ENCODE measurements around the gene RASAL1. TPM values are rescaled to one million over a fixed set of nuclear protein-coding genes. Genes with fewer than 3 reads are reported as not detected.
"Not testable (repeated sequence)": the region's sequence is repeated elsewhere in the genome, so short reads cannot be mapped to it uniquely, and the experiment has no call there.

RASAL1 gene
- total RNA-seq, 2 experiments from 2014 or later = 0.20 to 0.40 TPM

- Mint-ChIP-seq H3K4me1 (peaks cover 1% of the 10 kb centered on the region), H3K4me3 (no peak overlapping the region), H3K27me3 (peaks cover 6% of the 10 kb centered on the region), H3K36me3 (ENCODE audit: low read depth) (no peaks in the 10 kb centered on the region), H3K27ac (no peak overlapping the region), H3K9me3 (no peaks in the 10 kb centered on the region)
- DNase-seq = no peak
- ChIA-PET POLR2A (no interaction called here), CTCF (no interaction called here)
These were observed 8.4 kb upstream of the RASAL1 start for GRCh38 chr12:113143959-113144358.

- Mint-ChIP-seq H3K27me3 (peaks cover 6% of the 10 kb centered on the region), H3K4me1 (peaks cover 1% of the 10 kb centered on the region), H3K4me3 (no peak overlapping the region), H3K9me3 (no peaks in the 10 kb centered on the region), H3K36me3 (ENCODE audit: low read depth) (no peaks in the 10 kb centered on the region), H3K27ac (no peak overlapping the region)
- ChIA-PET CTCF (interaction anchor here (0.6 kb wide), 1 partner anchor 482 kb away, joined by 4 read pairs; no protein-coding TSS in a partner anchor), POLR2A (no interaction called here)
- DNase-seq = no peak
These were observed 7.3 kb upstream of the RASAL1 start for GRCh38 chr12:113142886-113143332.

DNA sequence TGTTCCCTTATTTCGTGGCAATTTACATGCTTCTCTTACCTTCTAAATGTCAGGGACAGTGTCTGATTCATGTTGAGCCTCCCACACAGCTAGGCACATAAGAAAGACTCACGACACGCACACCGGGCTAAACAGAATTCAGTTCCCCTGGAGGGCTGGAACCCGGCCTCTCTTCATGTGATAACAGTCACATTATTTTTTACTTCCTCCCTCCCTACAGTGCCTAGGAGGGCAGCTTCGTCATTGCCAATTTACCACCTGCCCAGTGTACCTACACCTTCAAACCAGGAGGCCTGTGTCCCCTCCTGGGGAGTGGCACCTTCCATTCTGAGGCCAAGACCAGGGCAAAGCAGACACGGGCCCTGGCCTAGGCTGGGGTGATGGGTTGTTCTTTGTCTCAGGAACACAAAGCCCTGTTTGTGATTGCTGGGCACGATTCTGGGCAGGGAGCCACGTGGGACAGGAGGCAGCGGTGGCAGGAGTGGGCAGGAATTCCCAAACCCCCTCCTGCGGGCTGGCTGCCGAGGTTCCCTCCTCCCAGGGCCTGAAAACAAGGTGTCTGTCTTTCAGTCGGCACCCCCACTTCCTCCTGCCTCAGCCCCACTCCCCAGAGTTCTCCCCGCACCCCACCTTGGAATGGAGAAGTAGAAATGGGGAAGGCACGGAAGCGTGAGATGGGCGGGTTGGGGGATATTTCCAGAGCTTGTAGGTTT is 6.8 kb upstream of the RASAL1 start:
- peaks cover 4% of the 10 kb centered on the region for H3K27me3 Mint-ChIP-seq
- H3K27ac Mint-ChIP-seq = no peak overlapping the region
- peaks cover 1% of the 10 kb centered on the region for H3K4me1 Mint-ChIP-seq
- H3K36me3 Mint-ChIP-seq (ENCODE audit: low read depth) = no peaks in the 10 kb centered on the region
- DNase-seq = no peak
- ChIA-PET CTCF (interaction anchor here (0.6 kb wide), 1 partner anchor 482 kb away, joined by 4 read pairs; no protein-coding TSS in a partner anchor), POLR2A (no interaction called here)
- no peaks in the 10 kb centered on the region for H3K9me3 Mint-ChIP-seq
- H3K4me3 Mint-ChIP-seq = no peak overlapping the region

DNA sequence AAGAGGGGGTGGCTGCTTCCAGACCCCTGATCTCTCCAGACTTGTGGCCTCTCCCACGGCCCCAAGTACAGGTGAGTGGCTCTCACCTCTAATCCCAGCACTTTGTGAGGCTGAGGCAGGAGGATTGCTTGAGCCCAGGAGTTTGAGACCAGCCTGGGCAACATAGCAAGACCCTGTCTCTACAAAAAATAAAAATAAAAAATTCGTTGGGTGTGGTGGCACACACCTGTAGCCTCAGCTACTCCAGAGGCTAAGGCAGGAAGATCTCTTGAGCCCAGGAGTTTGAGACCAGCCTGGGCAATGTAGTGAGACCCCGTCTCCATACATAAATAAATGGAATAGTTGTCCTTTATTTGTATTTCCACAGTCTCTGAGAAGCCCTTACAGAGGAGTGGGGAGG is 6.2 kb upstream of the RASAL1 start:
- POLR2A ChIA-PET, H3K27me3 Mint-ChIP-seq, H3K4me1 Mint-ChIP-seq: not testable (repeated sequence)

GRCh38 chr12:113140706-113141105 is 5.1 kb upstream of the RASAL1 start:
- H3K27me3 Mint-ChIP-seq = peaks cover 4% of the 10 kb centered on the region

More for the DNA sequence above, 6.2 kb upstream of the RASAL1 start:
- DNase-seq; H3K36me3 Mint-ChIP-seq (ENCODE audit: low read depth); H3K9me3 Mint-ChIP-seq; H3K27ac Mint-ChIP-seq; CTCF ChIA-PET; H3K4me3 Mint-ChIP-seq: not testable (repeated sequence)

DNA sequence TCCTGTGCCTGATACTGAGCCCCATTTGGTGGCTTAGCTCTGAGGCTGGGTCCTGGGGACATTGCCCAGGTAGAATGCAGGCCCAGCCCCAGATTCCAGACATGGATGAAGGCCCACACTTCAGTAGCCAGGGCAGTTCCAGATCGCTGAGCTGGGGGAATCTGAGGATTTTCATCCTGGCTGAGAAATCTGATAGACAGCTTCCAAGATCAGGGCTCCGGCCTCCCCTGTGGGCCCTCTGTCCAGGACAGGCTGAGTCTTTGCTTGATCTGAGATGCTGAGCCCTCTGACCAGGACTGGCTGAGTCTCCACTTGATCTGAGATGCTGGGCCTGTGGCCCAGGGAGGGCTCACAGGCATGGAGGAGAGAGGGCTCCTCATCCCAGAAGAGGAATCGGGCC is 3.3 kb upstream of the RASAL1 start:
- Mint-ChIP-seq H3K27ac (no peak overlapping the region), H3K9me3 (no peaks in the 10 kb centered on the region), H3K36me3 (ENCODE audit: low read depth) (no peaks in the 10 kb centered on the region), H3K4me1 (peaks cover 19% of the 10 kb centered on the region), H3K27me3 (peaks cover 4% of the 10 kb centered on the region), H3K4me3 (no peak overlapping the region)
- CTCF ChIA-PET = interaction anchor here (0.6 to 1.4 kb wide), 2 partner anchors 14 to 15 kb away, joined by 3 to 6 read pairs; no protein-coding TSS in a partner anchor
- DNase-seq = no peak
- POLR2A ChIA-PET = no interaction called here

More at GRCh38 chr12:113140706-113141105, 5.1 kb upstream of the RASAL1 start:
- Mint-ChIP-seq H3K4me3 (no peak overlapping the region), H3K4me1 (peaks cover 13% of the 10 kb centered on the region), H3K36me3 (ENCODE audit: low read depth) (no peaks in the 10 kb centered on the region), H3K9me3 (no peaks in the 10 kb centered on the region), H3K27ac (no peak overlapping the region)
- ChIA-PET POLR2A (no interaction called here), CTCF (interaction anchor here (0.6 kb wide), 1 partner anchor 60 kb away, joined by 4 read pairs; no protein-coding TSS in a partner anchor)
- no peak for DNase-seq

- no peaks in the 10 kb centered on the region for H3K9me3 Mint-ChIP-seq
- H3K36me3 Mint-ChIP-seq (ENCODE audit: low read depth) = no peaks in the 10 kb centered on the region
- H3K4me3 Mint-ChIP-seq = no peak overlapping the region
- CTCF ChIA-PET = interaction anchor here (1.4 kb wide), 1 partner anchor 15 kb away, joined by 6 read pairs; no protein-coding TSS in a partner anchor
- no peak overlapping the region for H3K27ac Mint-ChIP-seq
- peaks cover 19% of the 10 kb centered on the region for H3K4me1 Mint-ChIP-seq
- H3K27me3 Mint-ChIP-seq = peaks cover 4% of the 10 kb centered on the region
- POLR2A ChIA-PET = no interaction called here
- no peak for DNase-seq
These were observed 2.6 kb upstream of the RASAL1 start for GRCh38 chr12:113137861-113138783.

- peaks cover 4% of the 10 kb centered on the region for H3K27me3 Mint-ChIP-seq
- no peaks in the 10 kb centered on the region for H3K9me3 Mint-ChIP-seq
- DNase-seq = no peak
- H3K4me1 Mint-ChIP-seq = peaks cover 19% of the 10 kb centered on the region
- ChIA-PET CTCF (interaction anchor here (1.2 to 3.8 kb wide), 2 partner anchors 13 to 17 kb away, joined by 4 to 22 read pairs; partner anchors contain the start of gene CFAP73), POLR2A (no interaction called here)
- H3K4me3 Mint-ChIP-seq = no peak overlapping the region
- H3K36me3 Mint-ChIP-seq (ENCODE audit: low read depth) = no peaks in the 10 kb centered on the region
- no peak overlapping the region for H3K27ac Mint-ChIP-seq
These were observed 1.5 kb upstream of the RASAL1 start for GRCh38 chr12:113136990-113137511.

GRCh38 chr12:113136128-113136989 is 798 bp upstream of the RASAL1 start:
- ChIA-PET POLR2A (no interaction called here), CTCF (interaction anchor here (0.7 to 3.8 kb wide), 4 partner anchors 14 to 90 kb away, joined by 3 to 22 read pairs (median 4); partner anchors contain the start of gene CFAP73)
- Mint-ChIP-seq H3K4me3 (peak overlapping the region; percentile 68), H3K4me1 (peaks cover 19% of the 10 kb centered on the region), H3K9me3 (no peaks in the 10 kb centered on the region), H3K36me3 (ENCODE audit: low read depth) (no peaks in the 10 kb centered on the region), H3K27me3 (peaks cover 4% of the 10 kb centered on the region), H3K27ac (peak overlapping the region; percentile 73)
- DNase-seq = peak; percentile 62

DNA sequence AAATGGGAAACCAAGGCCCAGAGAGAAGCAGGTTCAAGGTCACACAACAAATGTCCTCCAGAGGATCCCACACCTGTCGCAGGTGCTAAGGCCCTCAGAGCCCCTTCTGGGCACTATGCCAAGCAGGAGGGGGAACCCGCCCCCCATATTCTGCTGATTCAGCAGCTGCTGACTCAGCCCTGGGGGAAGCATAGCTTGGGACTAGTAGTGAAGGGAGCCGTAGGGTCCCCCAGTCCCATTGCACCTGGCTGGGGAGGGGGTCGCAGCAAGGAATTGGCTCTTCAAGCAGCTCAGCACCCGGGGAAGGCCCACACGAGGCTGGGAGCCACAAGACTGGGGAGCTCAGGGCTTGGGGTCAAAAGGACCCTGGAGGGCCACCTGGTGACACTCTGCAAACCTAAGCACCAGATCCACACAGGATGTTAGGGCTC is 1.0 kb downstream of the RASAL1 start:
- Mint-ChIP-seq H3K4me3 (peak overlapping the region; percentile 47), H3K9me3 (no peaks in the 10 kb centered on the region), H3K27ac (no peak overlapping the region), H3K4me1 (peaks cover 20% of the 10 kb centered on the region), H3K36me3 (ENCODE audit: low read depth) (no peaks in the 10 kb centered on the region), H3K27me3 (peaks cover 4% of the 10 kb centered on the region)
- POLR2A ChIA-PET = interaction anchor here (0.6 kb wide), 1 partner anchor 288 kb away, joined by 3 read pairs; the partner anchor contains the start of gene SDSL
- CTCF ChIA-PET = interaction anchor here (0.7 to 3.8 kb wide), 4 partner anchors 14 to 40 kb away, joined by 3 to 22 read pairs (median 4); no protein-coding TSS in a partner anchor
- no peak for DNase-seq

DNA sequence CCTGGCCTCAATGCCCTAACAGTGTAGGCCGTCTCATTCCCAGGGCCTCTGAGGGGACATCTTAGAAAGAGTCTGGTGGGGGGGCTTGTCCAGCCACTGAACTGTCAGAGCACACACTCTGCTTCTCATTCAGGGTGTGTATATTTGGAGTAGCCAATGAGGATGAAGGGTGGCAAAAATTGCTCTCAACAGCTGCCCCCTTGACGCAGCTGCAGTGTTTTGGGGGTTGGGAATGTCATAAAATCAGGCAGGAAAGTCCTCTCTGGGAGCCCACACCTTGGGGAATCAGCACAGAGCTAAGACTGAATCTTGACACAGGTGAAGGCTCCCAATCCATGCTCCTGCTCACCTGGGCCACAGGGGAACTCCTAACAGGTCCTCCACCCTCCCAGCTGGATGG is 1.5 kb downstream of the RASAL1 start:
- no peak overlapping the region for H3K27ac Mint-ChIP-seq
- H3K36me3 Mint-ChIP-seq (ENCODE audit: low read depth) = no peaks in the 10 kb centered on the region
- peaks cover 23% of the 10 kb centered on the region for H3K4me1 Mint-ChIP-seq
- peaks cover 4% of the 10 kb centered on the region for H3K27me3 Mint-ChIP-seq
- no peak overlapping the region for H3K4me3 Mint-ChIP-seq
- DNase-seq = no peak
- ChIA-PET POLR2A (interaction anchor here (0.6 kb wide), 1 partner anchor 288 kb away, joined by 3 read pairs; the partner anchor contains the start of gene SDSL), CTCF (interaction anchor here (0.7 to 3.8 kb wide), 2 partner anchors 14 to 20 kb away, joined by 4 to 22 read pairs; no protein-coding TSS in a partner anchor)
- H3K9me3 Mint-ChIP-seq = no peaks in the 10 kb centered on the region

DNA sequence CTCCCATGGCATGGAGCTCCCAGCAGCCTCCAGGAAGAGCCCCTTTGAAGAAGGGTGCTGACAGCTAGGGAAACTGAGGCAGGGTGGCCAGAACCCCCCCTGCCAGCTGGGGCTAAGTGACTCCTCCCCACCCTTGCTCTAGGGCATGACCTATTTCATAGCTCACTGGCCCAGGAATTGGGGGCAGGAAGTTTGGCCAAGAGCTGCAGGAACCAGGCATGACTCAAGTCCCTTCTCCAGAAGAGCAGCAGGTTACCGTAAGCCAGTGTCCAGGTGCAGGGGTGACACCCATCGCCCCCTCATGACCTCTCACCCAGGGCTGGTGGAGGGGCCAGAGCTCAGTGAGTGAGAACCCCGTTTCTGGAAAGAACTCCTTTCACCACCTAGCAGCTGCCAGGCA is 1.9 kb downstream of the RASAL1 start:
- ChIA-PET POLR2A (no interaction called here), CTCF (interaction anchor here (3.8 kb wide), 1 partner anchor 21 kb away, joined by 22 read pairs; no protein-coding TSS in a partner anchor)
- Mint-ChIP-seq H3K4me1 (peaks cover 24% of the 10 kb centered on the region), H3K36me3 (ENCODE audit: low read depth) (no peaks in the 10 kb centered on the region), H3K4me3 (no peak overlapping the region), H3K27me3 (peaks cover 4% of the 10 kb centered on the region), H3K9me3 (no peaks in the 10 kb centered on the region), H3K27ac (no peak overlapping the region)
- DNase-seq = no peak

Measured in activated CD4-positive, alpha-beta T cell treated with anti-CD3 and anti-CD28 coated beads, Interleukin-2, amount 10 ng/mL, durations not matched to agents 7 days and 5 days (primary cell).